Activated T-cell treated with anti-CD3 and anti-CD28 coated beads for 24 hours (primary cell): Measurements from ENCODE around the gene ZNF695.

ENCODE experiments used
- DNase-seq: peaks from one replicate; pipeline ENCODE4 v3.0.0-alpha.2; 2020; ENCODE audit warnings: low read depth

The ZNF695 gene

DNA sequence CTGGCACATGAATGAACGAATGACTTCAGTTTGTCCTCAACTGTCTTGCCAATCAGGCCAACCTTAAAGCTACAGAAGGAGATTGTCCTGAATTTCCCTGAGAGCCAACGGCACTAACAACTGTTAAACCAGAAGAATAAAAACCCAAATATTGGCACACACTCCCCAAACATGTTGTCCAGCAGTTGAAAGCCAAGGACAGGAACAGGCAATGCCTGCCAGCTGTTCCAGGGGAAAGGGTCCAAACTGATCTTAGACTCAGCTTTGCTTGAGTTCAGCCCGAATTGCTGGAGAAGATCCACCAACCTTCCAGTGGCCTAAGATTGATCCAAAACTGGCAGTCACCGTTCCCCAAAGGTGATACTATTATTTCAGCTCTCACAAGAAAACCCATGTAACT is 53.7 kb downstream of the ZNF695 start:
- DNase-seq: no peak

GRCh38 chr1:246951413-246951812 is 56.4 kb downstream of the ZNF695 start:
- DNase-seq: no peak

GRCh38 chr1:246949956-246950355 is 57.9 kb downstream of the ZNF695 start:
- no peak for DNase-seq

DNA sequence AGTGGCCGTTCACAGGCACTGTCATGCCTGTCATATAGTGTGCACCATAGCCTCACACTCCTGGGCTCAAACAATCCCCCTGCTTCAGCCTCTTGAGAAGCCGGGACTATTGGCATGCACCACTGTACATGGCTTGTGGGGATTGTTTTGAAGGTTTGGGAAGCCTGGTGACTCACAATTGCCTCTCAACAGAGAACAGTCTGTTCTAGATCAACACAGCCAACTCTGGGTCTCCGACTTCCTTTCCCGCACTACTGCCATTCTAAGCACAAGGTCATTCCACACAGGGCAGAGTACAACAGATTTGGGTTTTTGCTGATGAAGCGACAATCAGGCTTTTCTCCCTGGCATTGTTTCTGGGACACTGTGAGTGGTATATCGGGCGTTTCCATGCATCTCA is 60.6 kb downstream of the ZNF695 start:
- DNase-seq: no peak

GRCh38 chr1:246946366-246946765 is 61.5 kb downstream of the ZNF695 start:
- DNase-seq: no peak
